ENCODE data around the gene INSR. TPM values are rescaled to one million over a fixed set of nuclear protein-coding genes. Genes with fewer than 3 reads are reported as not detected.

INSR gene
- total and polyA plus RNA-seq, 2 of the 8 experiments (the other 6 are each of a cell fraction or from before 2014, with no cell fraction given) = 13.1 to 48.7 TPM

GRCh38 chr19:7328647-7329046 is 34.4 kb upstream of the INSR start (continued):
- no peak for TF ChIP-seq RXRA (IDR thresholded peaks at IDR 0.05; ENCODE audit: insufficient read depth, low read depth, low read length)
- no peak for TF ChIP-seq CHD1 (IDR thresholded peaks at IDR 0.05; ENCODE audit: low read depth, low read length)
- TF ChIP-seq GTF2F1 (IDR thresholded peaks at IDR 0.05; ENCODE audit: borderline replicate concordance, low read depth, low read length) = no peak
- TF ChIP-seq CTBP2 (IDR thresholded peaks at IDR 0.05; ENCODE audit: borderline replicate concordance, insufficient read depth, insufficient read length, low read length) = no peak
- no peak for TF ChIP-seq TAF7 (optimal IDR thresholded peaks at IDR 0.05; ENCODE audit: borderline replicate concordance, low read depth, low read length)

Measured in H1 (cell line).